ENCODE results near the gene MZT2A.
"Not testable (repeated sequence)": the region's sequence is repeated elsewhere in the genome, so short reads cannot be mapped to it uniquely, and the experiment has no call there.

DNA sequence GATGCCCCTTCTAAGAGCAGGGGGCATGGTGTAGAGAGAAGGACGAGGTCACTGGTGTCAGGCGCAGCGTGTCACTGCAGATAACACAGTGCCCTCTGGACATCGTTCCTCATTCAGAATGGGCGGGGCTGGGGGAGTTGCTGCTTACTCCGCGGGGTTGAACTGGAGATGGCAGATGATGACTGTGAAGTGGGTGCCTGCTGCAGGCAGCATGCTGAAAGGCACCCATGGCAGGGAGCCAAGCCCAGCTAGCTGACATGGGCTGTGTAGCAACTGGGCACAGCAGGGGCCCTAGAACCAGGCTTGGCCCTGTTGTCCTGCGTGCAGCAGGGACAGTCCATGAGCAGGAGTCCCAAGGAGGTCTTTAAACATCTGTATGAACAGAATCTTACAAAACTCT is 20.6 kb downstream of the MZT2A start:
- TF ChIP-seq CTCF (IDR thresholded peaks at IDR 0.05; ENCODE audit: insufficient read depth, low read length, poor library complexity, severe bottlenecking); EZH2phosphoT487 (conservative IDR thresholded peaks at IDR 0.05; ENCODE audit: low read length): not testable (repeated sequence)

Measured in SU-DHL-6 (cell line).